A549 (cell line): Measurements from ENCODE around the gene SULF2. TPM values are rescaled to one million over a fixed set of nuclear protein-coding genes. Genes with fewer than 3 reads are reported as not detected.

ENCODE experiments used
- ATAC-seq, 2 experiments: fragments of 200-7000 bp in 1 of 2; fragments of >200 bp in 1 of 2; cut with Nextera tagmentation in 1 of 2; cut with Tn5 transposase in 1 of 2; 3 replicates each; pipeline versions ENCODE4 v1.8.0 to v1.9.1; 2018 to 2020; ENCODE audit warnings: mild to moderate bottlenecking in 1 of 2, moderate library complexity in 1 of 2
- CTCF ChIA-PET: fragments of 300-600 bp; sonication (Branson Sonifier 250); formaldehyde crosslinking; extraction: SDS; loops from one replicate; lab custom pipeline; 2021; ENCODE audit warnings: antibody characterized with exemption, inconsistent platforms; lab: Yijun Ruan, JAX
- POLR2A ChIA-PET: fragments of 350-600 bp; formaldehyde crosslinking; extraction: SDS; loops from one replicate; lab custom pipeline; 2021; ENCODE audit warnings: antibody characterized with exemption, inconsistent platforms; lab: Yijun Ruan, JAX
- DNase-seq, 2 experiments: peaks; one replicate each; pipeline versions ENCODE4 v3.0.0 to v3.0.0-alpha.2; 2011 to 2016; ENCODE audit warnings: low read depth in 1 of 2, low spot score in 1 of 2
- FAIRE-seq: peaks from 2 replicates; lab custom pipeline; 2011; peaks lifted over from hg19 to GRCh38; lab: Jason Lieb, UNC
- H3K27ac ChIP-seq, 2 experiments: fragments of >200 bp; sonication (Bioruptor Twin); formaldehyde crosslinking; 3 replicates each; pipeline ENCODE4 v1.5.1; 2016 to 2017
- H3K4me1 ChIP-seq: fragments of >200 bp; sonication (Bioruptor Twin); formaldehyde crosslinking; 3 replicates; pipeline ENCODE4 v1.6.1; 2016
- H3K4me2 ChIP-seq: fragments of >200 bp; sonication (Bioruptor Twin); formaldehyde crosslinking; 3 replicates; pipeline ENCODE4 v1.6.1; 2016
- H3K4me3 ChIP-seq: fragments of >200 bp; sonication (Bioruptor Twin); formaldehyde crosslinking; 3 replicates; pipeline ENCODE4 v1.5.1; 2016
- H3K9me3 ChIP-seq: fragments of >200 bp; sonication (Bioruptor Twin); formaldehyde crosslinking; 3 replicates; pipeline ENCODE4 v1.6.1; 2016
- CBX2 ChIP-seq: fragments of 200-600 bp; sonication (generic); IDR thresholded peaks from 2 replicates; pipeline ENCODE4 v1.6.1; 2016; ENCODE audit warnings: low read depth, mild to moderate bottlenecking, borderline replicate concordance
- CBX8 ChIP-seq: fragments of 200-600 bp; sonication (generic); IDR thresholded peaks from 2 replicates; pipeline ENCODE4 v1.6.1; 2016
- CHD4 ChIP-seq: fragments of 200-600 bp; sonication (generic); IDR thresholded peaks from 2 replicates; pipeline ENCODE4 v1.6.1; 2016; ENCODE audit warnings: antibody characterized with exemption, mild to moderate bottlenecking, borderline replicate concordance
- E2F6 ChIP-seq: IDR thresholded peaks from 2 replicates; pipeline ENCODE4 v1.6.1; 2012; ENCODE audit warnings: low read depth, borderline replicate concordance
- EHF ChIP-seq: fragments of 250-450 bp; sonication (Bioruptor Pico); IDR thresholded peaks from 2 replicates; pipeline ENCODE4 v1.5.0; 2020; ENCODE audit warnings: mild to moderate bottlenecking
- ELK1 ChIP-seq: fragments of 150-350 bp; IDR thresholded peaks from 2 replicates; pipeline ENCODE4 v1.6.1; 2014; ENCODE audit warnings: low read depth, mild to moderate bottlenecking, low read length
- EP300 ChIP-seq, 2 experiments: fragments of >200 bp; sonication (Bioruptor Twin); formaldehyde crosslinking; IDR thresholded peaks; 2 replicates in 1 of 2; 3 replicates in 1 of 2; pipeline ENCODE4 v1.6.1; 2016 to 2017
- FOSL2 ChIP-seq, 2 experiments: fragments of 450-650 bp in 1 of 2; fragments of >200 bp in 1 of 2; sonication (Bioruptor Twin) in 1 of 2; formaldehyde crosslinking; IDR thresholded peaks; 2 replicates each; pipeline versions ENCODE4 v1.5.0 to v1.6.1; 2016 to 2020; ENCODE audit warnings: mild to moderate bottlenecking in 1 of 2, moderate library complexity in 1 of 2
- FOXS1 ChIP-seq: fragments of 250-450 bp; sonication (Bioruptor Pico); IDR thresholded peaks from 2 replicates; pipeline ENCODE4 v1.5.0; 2020; ENCODE audit warnings: mild to moderate bottlenecking, moderate library complexity
- HDAC2 ChIP-seq: fragments of 200-600 bp; sonication (generic); IDR thresholded peaks from 2 replicates; pipeline ENCODE4 v1.6.1; 2016
- HMGXB4 ChIP-seq: fragments of 250-450 bp; sonication (Bioruptor Pico); IDR thresholded peaks from 2 replicates; pipeline ENCODE4 v1.5.0; 2021; ENCODE audit warnings: mild to moderate bottlenecking, moderate library complexity, borderline replicate concordance
- HOXB13 ChIP-seq: fragments of 250-450 bp; sonication (Bioruptor Pico); IDR thresholded peaks from 2 replicates; pipeline ENCODE4 v1.5.0; 2020; ENCODE audit warnings: low read depth, mild to moderate bottlenecking, moderate library complexity
- HOXB5 ChIP-seq: fragments of 250-450 bp; sonication (Bioruptor Pico); IDR thresholded peaks from 2 replicates; pipeline ENCODE4 v1.5.0; 2020; ENCODE audit warnings: mild to moderate bottlenecking, moderate library complexity
- JUN ChIP-seq, 2 experiments: fragments of >200 bp; sonication (Bioruptor Twin); formaldehyde crosslinking; IDR thresholded peaks; 2 replicates in 1 of 2; 3 replicates in 1 of 2; pipeline ENCODE4 v1.6.1; 2016 to 2017
- KDM1A ChIP-seq: fragments of 200-600 bp; sonication (generic); IDR thresholded peaks from 2 replicates; pipeline ENCODE4 v1.6.1; 2016; ENCODE audit warnings: low read depth, mild to moderate bottlenecking
- KDM5A ChIP-seq: fragments of 200-600 bp; sonication (generic); IDR thresholded peaks from 2 replicates; pipeline ENCODE4 v1.6.1; 2016; ENCODE audit warnings: antibody characterized with exemption, mild to moderate bottlenecking
- NFE2L2 ChIP-seq: fragments of 150-350 bp; conservative IDR thresholded peaks from 2 replicates; pipeline ENCODE4 v1.6.1; 2014; ENCODE audit warnings: low read length
- PHF8 ChIP-seq: fragments of 200-600 bp; sonication (generic); IDR thresholded peaks from 2 replicates; pipeline ENCODE4 v1.6.1; 2016; ENCODE audit warnings: low read depth, mild to moderate bottlenecking, antibody characterized with exemption, moderate library complexity, borderline replicate concordance
- POLR2A ChIP-seq: IDR thresholded peaks from 2 replicates; pipeline ENCODE4 v1.6.1; 2012; ENCODE audit warnings: mild to moderate bottlenecking, low read length
- RCOR1 ChIP-seq: fragments of 150-350 bp; IDR thresholded peaks from 2 replicates; pipeline ENCODE4 v1.6.1; 2014; ENCODE audit warnings: antibody characterized with exemption, low read length, low read depth
- RFX5 ChIP-seq: fragments of 450-650 bp; IDR thresholded peaks from 2 replicates; pipeline ENCODE4 v1.7.1; 2014; ENCODE audit warnings: antibody characterized with exemption, mild to moderate bottlenecking, moderate library complexity
- RNF2 ChIP-seq: fragments of 200-600 bp; sonication (generic); IDR thresholded peaks from 2 replicates; pipeline ENCODE4 v1.6.1; 2016; ENCODE audit warnings: low read depth, mild to moderate bottlenecking, antibody characterized with exemption, moderate library complexity, borderline replicate concordance
- SREBF2 ChIP-seq: fragments of 450-650 bp; IDR thresholded peaks from 2 replicates; pipeline ENCODE4 v1.6.1; 2014; ENCODE audit warnings: mild to moderate bottlenecking, moderate library complexity
- TP53 ChIP-seq: fragments of 250-450 bp; sonication (Bioruptor Pico); IDR thresholded peaks from 2 replicates; pipeline ENCODE4 v1.5.0; 2021; ENCODE audit warnings: mild to moderate bottlenecking, moderate library complexity
- ZC3H11A ChIP-seq: fragments of 450-650 bp; IDR thresholded peaks from 2 replicates; pipeline ENCODE4 v1.6.1; 2014; ENCODE audit warnings: antibody characterized with exemption, mild to moderate bottlenecking
- ZFP36 ChIP-seq: fragments of 450-650 bp; IDR thresholded peaks from 2 replicates; pipeline ENCODE4 v1.6.1; 2014; ENCODE audit warnings: borderline replicate concordance; ENCODE audit not compliant: partially characterized antibody
- WGBS: methylation state at CpG from one replicate; pipeline ENCODE4 v1.1.6; 2017; ENCODE audit errors: missing lambda C conversion rate; 5-methylcytosine and 5-hydroxymethylcytosine counted together
- polyA plus RNA-seq, 4 experiments: library from polyadenylated mRNA; depleted of rRNA in 3 of 4; stranded (reverse); fragments of >200 nt; fragmentation: RNase III in 1 of 4; extraction: RNeasy Plus Mini Kit Qiagen cat#74134 plus additional on column Dnase treatment in 1 of 4; gene quantifications; 2 replicates in 3 of 4; 3 replicates in 1 of 4; pipeline ENCODE4 v1.2.3, GENCODE V29; 2011 to 2017

The SULF2 gene
- polyA plus RNA-seq, 2 of the 4 experiments (the other 2 are of a cell fraction), result 5.8 to 16.8 TPM

- no peak overlapping the region for H3K4me3 ChIP-seq
- no peak for ATAC-seq
- WGBS, result 95% methylated on average over 4 of the region's 4 CpGs
- ChIA-PET POLR2A (interaction anchor here (0.5 kb wide), 1 partner anchor 11 kb away, joined by 3 read pairs; no protein-coding TSS in a partner anchor), CTCF (interaction anchor here (0.5 to 2.6 kb wide), 5 partner anchors 14 to 364 kb away, joined by 3 to 8 read pairs (median 5); no protein-coding TSS in a partner anchor)
- H3K27ac ChIP-seq, result no peak overlapping the region
- TF ChIP-seq ZFP36 (no peak), CHD4 (no peak), HMGXB4 (CRISPR knock-in tag) (no peak), CBX2 (no peak), HOXB5 (CRISPR knock-in tag) (no peak), POLR2A (no peak), KDM5A (no peak), RNF2 (no peak), RCOR1 (no peak), FOXS1 (CRISPR knock-in tag) (no peak), E2F6 (no peak), CBX8 (no peak), SREBF2 (no peak), HOXB13 (CRISPR knock-in tag) (no peak), ZC3H11A (no peak)
- H3K4me1 ChIP-seq, result peaks cover 4% of the 10 kb centered on the region; the same call in 1 of the 3 replicates
- no peak for FAIRE-seq
- DNase-seq, result no peak
- H3K4me2 ChIP-seq, result no peak overlapping the region
- no peaks in the 10 kb centered on the region for H3K9me3 ChIP-seq
Observed at GRCh38 chr20:47635256-47635655, 150.0 kb downstream of the SULF2 start.

- POLR2A ChIA-PET, result no interaction called here
- DNase-seq, result no peak
- no peak for TF ChIP-seq RCOR1
- no peak for TF ChIP-seq HDAC2
- TF ChIP-seq TP53, result no peak
- TF ChIP-seq FOXS1 (CRISPR knock-in tag), result no peak
- TF ChIP-seq, all 56 proteins: peak for 0
- H3K4me3 ChIP-seq, result no peak overlapping the region
- ATAC-seq (no peak), FAIRE-seq (no peak)
- H3K9me3 ChIP-seq, result no peaks in the 10 kb centered on the region
- no peak overlapping the region for H3K4me2 ChIP-seq
- CTCF ChIA-PET, result interaction anchor here (1.5 kb wide), 1 partner anchor 247 kb away, joined by 4 read pairs; no protein-coding TSS in a partner anchor
- no peak overlapping the region for H3K27ac ChIP-seq
- H3K4me1 ChIP-seq, result no peaks in the 10 kb centered on the region
Observed at GRCh38 chr20:47631078-47631477, 154.2 kb downstream of the SULF2 start.

- FAIRE-seq (no peak), DNase-seq (no peak), ATAC-seq (no peak)
- Histone ChIP-seq H3K4me1 (no peaks in the 10 kb centered on the region), H3K9me3 (no peaks in the 10 kb centered on the region), H3K4me3 (no peak overlapping the region), H3K4me2 (no peak overlapping the region), H3K27ac (no peak overlapping the region)
- POLR2A ChIA-PET, result no interaction called here
- TF ChIP-seq ELK1 (no peak), CHD4 (no peak), HDAC2 (no peak), ZFP36 (no peak), RFX5 (no peak), EP300 (IDR thresholded peaks at IDR 0.05) (no peak), RNF2 (no peak), PHF8 (no peak), HMGXB4 (CRISPR knock-in tag) (no peak), KDM1A (no peak), SREBF2 (no peak), JUN (IDR thresholded peaks at IDR 0.05) (no peak), NFE2L2 (no peak), FOSL2 (IDR thresholded peaks at IDR 0.05) (no peak), FOSL2 (CRISPR knock-in tag; IDR thresholded peaks at IDR 0.05) (no peak), CBX8 (no peak), FOXS1 (CRISPR knock-in tag) (no peak), EHF (CRISPR knock-in tag) (no peak)
- 87% methylated on average over 2 of the region's 2 CpGs for whole genome bisulfite sequencing
- CTCF ChIA-PET, result interaction anchor here (1.4 kb wide), 1 partner anchor 9 kb away, joined by 3 read pairs; no protein-coding TSS in a partner anchor
Observed at GRCh38 chr20:47629907-47630306, 155.4 kb downstream of the SULF2 start.
